Peyer's patch (tissue), 4 donors: ENCODE results near the gene SMURF2.

Experiments used
- CTCF ChIP-seq, 6 experiments: fragments of 450-650 bp in 4 of 6; fragments of 200-600 bp in 2 of 6; sonication (generic) in 1 of 6; IDR thresholded peaks; one replicate each; pipeline ENCODE4 v1.5.1; 2017 to 2019; ENCODE audit warnings: antibody characterized with exemption in 6 of 6, mild to moderate bottlenecking in 3 of 6, moderate library complexity in 1 of 6
- POLR2A ChIP-seq, 2 donors: fragments of 450-650 bp; IDR thresholded peaks; one replicate each; pipeline ENCODE4 v1.5.1; 2017; ENCODE audit warnings: antibody characterized with exemption in 2 of 2, mild to moderate bottlenecking in 2 of 2, moderate library complexity in 2 of 2

GRCh38 chr17:64503821-64504768, 158.0 kb downstream of the SMURF2 start:
- no peak for TF ChIP-seq CTCF (IDR thresholded peaks at IDR 0.05)
- TF ChIP-seq POLR2A (IDR thresholded peaks at IDR 0.05) = no peak
